Islet of Langerhans (tissue), 1 donor: ENCODE measurements around the gene GUSB.

Source experiments
- FAIRE-seq: peaks from one replicate; lab custom pipeline; 2011; peaks lifted over from hg19 to GRCh38; lab: Jason Lieb, UNC

The GUSB gene

GRCh38 chr7:65927489-65928448, 54.2 kb downstream of the GUSB start:
- no peak for FAIRE-seq

DNA sequence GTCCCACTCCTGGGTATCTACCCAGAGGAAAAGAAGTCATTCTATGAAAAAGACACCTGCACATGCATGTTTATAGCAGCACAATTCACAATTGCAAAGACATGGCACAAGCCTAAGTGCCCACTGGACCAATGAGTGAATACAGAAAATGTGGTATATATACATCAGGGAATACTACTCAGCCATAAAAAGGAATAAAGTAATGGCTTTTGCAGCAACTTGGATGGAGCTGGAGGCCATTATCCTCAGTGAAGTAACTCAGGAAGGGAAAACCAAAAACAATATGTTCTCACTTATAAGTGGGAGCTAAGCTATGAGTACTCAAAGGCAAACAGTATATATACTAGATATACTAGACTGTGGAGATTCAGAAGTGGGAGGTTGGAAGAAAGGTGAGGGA, 55.4 kb downstream of the GUSB start:
- no peak for FAIRE-seq

DNA sequence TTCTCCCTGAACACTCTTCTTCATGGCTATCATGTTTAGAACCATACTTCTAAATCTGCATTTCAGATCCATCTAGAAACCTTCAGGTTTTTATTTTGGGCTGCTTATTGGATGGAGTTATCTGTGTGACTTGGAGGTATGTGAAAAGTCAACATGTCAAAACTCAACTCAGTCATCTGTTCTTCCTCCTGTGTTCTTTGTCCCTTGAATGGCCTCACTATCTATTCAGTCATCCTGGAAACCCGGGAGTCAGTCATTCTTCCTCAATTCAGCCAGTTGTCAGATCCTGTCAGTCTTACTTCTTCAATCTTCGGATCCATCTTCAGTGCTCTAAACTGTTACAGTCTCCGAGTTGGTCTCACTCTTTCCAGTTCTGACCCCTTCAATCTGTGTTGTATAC, 57.0 kb downstream of the GUSB start:
- FAIRE-seq, result no peak

DNA sequence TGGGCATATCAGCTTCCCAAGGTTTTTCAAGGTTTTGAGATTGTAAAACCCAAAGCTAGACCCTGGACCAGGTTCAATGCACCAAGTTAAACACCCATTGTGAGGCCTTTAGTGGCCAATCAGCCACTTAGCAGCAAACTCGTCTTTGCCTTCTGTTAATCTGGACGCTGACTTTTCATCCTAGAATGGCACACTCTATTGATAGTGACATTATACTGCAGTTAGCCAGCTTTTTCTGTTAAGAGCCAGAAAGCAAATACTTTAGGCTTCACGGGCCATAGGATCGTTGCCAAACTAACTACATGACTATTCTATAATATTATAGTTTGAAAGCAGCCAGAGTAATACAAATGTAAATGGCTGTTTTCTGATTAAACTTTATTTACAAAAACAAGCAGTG, 57.8 kb downstream of the GUSB start:
- FAIRE-seq, result no peak

DNA sequence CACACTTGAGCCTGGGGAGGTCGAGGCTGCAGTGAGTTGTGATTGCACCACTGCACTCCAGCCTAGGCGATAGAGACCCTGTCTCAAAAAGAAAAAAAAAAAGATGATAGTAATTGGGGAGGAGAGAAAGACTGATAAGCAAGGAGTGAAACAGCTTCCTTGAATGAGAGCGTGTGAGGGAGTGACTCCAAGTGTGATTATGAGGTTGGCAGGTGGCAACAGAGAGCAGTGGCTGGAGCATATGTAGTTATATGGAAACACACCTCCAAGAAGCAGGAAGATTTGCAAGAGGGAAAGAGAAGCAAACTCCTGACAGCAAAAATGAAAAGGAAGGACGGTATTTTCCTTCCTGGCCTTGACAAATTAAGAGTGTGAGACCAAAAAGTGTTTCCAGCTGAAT, 58.7 kb downstream of the GUSB start:
- no peak for FAIRE-seq

DNA sequence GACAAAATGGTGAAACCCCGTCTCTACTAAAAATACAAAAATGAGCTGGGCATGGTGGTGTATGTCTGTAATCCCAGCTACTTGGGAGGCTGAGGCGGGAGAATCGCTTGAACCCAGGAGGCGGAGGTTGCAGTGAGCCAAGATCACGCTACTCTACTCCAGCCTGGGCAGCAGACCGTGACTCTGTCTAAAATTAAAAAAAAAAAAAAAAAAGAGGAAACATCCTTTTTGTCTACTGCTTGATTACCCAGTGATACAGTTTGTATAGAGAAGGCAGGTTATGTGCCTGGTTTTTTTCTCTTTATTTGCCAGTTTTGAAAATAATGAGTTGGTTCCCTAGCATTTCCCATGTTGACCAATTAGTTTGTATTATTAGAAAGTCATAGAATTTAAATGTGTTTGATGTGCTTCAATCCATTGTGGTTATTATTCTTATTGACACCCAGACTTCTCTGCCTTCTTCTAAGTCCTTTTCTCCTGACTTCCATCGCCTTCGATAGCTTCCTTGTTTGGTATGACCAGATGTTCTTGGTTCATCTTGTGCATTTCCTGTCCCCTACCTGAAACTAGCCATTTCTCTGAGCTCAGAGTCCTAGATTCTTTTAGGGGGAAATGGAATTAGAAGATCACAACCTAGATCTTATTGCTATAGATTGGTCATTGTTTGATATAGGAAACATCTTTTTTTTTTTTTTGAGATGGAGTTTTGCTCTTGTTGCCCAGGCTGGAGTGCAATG, 65.9 kb downstream of the GUSB start:
- FAIRE-seq, result no peak

- FAIRE-seq, result no peak
These were observed 69.8 kb downstream of the GUSB start for GRCh38 chr7:65912237-65912636.
